ENCODE results near the gene CHCHD6. TPM values are rescaled to one million over a fixed set of nuclear protein-coding genes. Genes with fewer than 3 reads are reported as not detected.

CHCHD6 gene
- total RNA-seq, 1 donor from 2014 or later: 17.2 TPM

DNA sequence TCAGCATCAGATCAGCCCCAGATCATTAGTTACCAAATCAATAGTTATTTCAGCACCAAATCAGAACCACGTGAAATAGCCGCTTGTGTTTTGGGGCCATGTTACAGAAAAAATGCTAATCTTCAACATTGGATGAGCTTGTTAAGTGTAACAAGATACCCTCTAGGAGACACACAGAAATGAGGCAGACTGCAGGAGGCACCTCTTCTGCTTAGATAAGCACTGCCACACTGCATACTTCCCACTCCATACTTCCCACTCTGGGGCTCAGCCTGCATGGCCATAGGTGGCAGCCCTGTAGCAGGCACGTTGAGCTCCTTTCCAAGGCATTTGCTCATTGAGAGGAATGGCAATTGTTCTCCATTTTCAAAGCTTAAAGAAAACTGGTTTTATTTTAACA is 73.3 kb downstream of the CHCHD6 start:
- DNase-seq: no peak
- Mint-ChIP-seq H3K27ac (ENCODE audit: unreplicated experiment) (no peak overlapping the region), H3K4me1 (ENCODE audit: low read depth, unreplicated experiment) (peaks cover 13% of the 10 kb centered on the region), H3K9me3 (ENCODE audit: unreplicated experiment) (no peaks in the 10 kb centered on the region), H3K4me3 (ENCODE audit: unreplicated experiment) (no peak overlapping the region), H3K27me3 (ENCODE audit: unreplicated experiment) (peaks cover 4% of the 10 kb centered on the region), H3K36me3 (ENCODE audit: unreplicated experiment) (peaks cover 3% of the 10 kb centered on the region)
- TF ChIP-seq, protein P1, sequence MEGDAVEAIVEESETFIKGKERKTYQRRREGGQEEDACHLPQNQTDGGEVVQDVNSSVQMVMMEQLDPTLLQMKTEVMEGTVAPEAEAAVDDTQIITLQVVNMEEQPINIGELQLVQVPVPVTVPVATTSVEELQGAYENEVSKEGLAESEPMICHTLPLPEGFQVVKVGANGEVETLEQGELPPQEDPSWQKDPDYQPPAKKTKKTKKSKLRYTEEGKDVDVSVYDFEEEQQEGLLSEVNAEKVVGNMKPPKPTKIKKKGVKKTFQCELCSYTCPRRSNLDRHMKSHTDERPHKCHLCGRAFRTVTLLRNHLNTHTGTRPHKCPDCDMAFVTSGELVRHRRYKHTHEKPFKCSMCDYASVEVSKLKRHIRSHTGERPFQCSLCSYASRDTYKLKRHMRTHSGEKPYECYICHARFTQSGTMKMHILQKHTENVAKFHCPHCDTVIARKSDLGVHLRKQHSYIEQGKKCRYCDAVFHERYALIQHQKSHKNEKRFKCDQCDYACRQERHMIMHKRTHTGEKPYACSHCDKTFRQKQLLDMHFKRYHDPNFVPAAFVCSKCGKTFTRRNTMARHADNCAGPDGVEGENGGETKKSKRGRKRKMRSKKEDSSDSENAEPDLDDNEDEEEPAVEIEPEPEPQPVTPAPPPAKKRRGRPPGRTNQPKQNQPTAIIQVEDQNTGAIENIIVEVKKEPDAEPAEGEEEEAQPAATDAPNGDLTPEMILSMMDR (IDR thresholded peaks at IDR 0.05; ENCODE audit: partially characterized antibody, unreplicated experiment): no peak

DNA sequence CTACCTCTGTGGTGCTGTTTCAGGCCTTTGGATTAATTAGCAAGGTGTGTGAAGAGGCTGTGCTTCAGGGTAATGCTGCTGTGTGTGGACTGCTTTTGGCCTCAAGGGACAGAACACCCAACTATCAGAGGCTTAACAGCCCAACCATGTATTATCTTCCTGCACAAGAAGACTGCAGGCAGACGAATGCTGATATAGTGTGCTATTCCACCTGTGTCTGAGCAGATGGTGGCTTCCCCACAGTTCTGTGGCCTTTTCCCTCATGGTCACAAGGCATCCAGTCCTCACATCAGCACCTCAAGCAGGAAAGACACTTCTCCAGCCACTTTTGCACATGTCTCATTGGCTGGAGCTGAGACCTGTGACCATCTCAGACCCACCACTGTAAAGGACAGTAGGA is 76.6 kb downstream of the CHCHD6 start:
- no peak overlapping the region for H3K4me3 Mint-ChIP-seq (ENCODE audit: unreplicated experiment)
- no peak for DNase-seq
- TF ChIP-seq, protein P1 (IDR thresholded peaks at IDR 0.05; ENCODE audit: partially characterized antibody, unreplicated experiment): no peak
- H3K4me1 Mint-ChIP-seq (ENCODE audit: low read depth, unreplicated experiment): peaks cover 13% of the 10 kb centered on the region
- no peaks in the 10 kb centered on the region for H3K36me3 Mint-ChIP-seq (ENCODE audit: unreplicated experiment)
- H3K27me3 Mint-ChIP-seq (ENCODE audit: unreplicated experiment): peaks cover 4% of the 10 kb centered on the region
- H3K27ac Mint-ChIP-seq (ENCODE audit: unreplicated experiment): no peak overlapping the region
- H3K9me3 Mint-ChIP-seq (ENCODE audit: unreplicated experiment): no peaks in the 10 kb centered on the region

DNA sequence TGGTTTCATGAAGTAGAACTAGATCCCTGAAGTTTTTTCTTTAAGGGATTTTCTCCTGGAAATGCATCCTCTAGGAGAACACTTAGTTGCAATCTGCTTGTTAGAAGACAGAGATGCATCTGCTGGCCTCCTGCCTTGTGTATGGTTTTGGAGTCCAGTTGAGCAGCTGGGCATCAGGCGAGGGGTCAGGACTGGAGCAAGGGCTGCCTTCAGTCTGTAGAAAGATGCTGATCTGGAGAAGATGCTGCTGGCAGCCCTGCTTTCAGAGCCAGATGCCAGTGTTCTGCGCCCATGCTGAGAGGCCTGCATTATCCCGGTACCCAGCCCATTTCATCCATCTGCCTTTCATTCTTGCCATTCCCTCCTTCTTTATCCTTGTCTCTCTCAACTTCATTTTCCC is 77.4 kb downstream of the CHCHD6 start:
- Mint-ChIP-seq H3K36me3 (ENCODE audit: unreplicated experiment) (no peaks in the 10 kb centered on the region), H3K9me3 (ENCODE audit: unreplicated experiment) (no peaks in the 10 kb centered on the region), H3K27me3 (ENCODE audit: unreplicated experiment) (peaks cover 4% of the 10 kb centered on the region), H3K27ac (ENCODE audit: unreplicated experiment) (no peak overlapping the region), H3K4me1 (ENCODE audit: low read depth, unreplicated experiment) (peaks cover 13% of the 10 kb centered on the region), H3K4me3 (ENCODE audit: unreplicated experiment) (no peak overlapping the region)
- no peak for DNase-seq
- TF ChIP-seq, protein P1 (IDR thresholded peaks at IDR 0.05; ENCODE audit: partially characterized antibody, unreplicated experiment): no peak

DNA sequence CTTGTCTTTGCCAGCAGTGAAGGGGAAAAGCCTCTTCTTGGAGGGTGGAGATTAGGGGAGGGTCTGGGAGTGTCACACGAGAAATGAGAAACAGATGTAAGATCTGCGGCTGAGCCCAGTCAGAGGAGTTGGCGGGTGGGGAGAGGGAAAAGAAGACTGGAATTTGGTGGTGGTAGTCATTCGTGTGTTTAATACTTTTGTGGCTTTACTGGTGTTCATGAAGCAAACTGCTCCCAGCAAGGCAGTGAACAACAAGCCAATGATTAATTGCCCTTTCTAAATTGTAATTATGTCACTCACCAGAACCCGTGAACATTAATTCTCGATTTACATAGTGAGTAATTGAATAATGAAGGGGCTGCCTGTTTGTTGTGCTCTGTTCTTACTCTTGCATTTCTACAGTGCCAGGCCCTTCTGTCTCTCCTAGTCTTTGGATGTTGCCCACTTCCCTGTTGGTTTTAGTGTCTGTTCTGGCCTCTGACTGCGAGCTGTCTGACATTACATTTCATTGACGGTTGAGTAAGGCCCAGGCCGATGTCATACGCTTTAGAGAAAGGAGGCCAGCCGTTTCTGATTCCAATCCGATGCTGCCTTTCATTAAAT is 78.0 kb downstream of the CHCHD6 start:
- H3K27ac Mint-ChIP-seq (ENCODE audit: unreplicated experiment): no peak overlapping the region
- H3K36me3 Mint-ChIP-seq (ENCODE audit: unreplicated experiment): no peaks in the 10 kb centered on the region
- DNase-seq: no peak
- peaks cover 4% of the 10 kb centered on the region for H3K27me3 Mint-ChIP-seq (ENCODE audit: unreplicated experiment)
- TF ChIP-seq, protein P1 (IDR thresholded peaks at IDR 0.05; ENCODE audit: partially characterized antibody, unreplicated experiment): no peak
- H3K4me3 Mint-ChIP-seq (ENCODE audit: unreplicated experiment): no peak overlapping the region
- H3K4me1 Mint-ChIP-seq (ENCODE audit: low read depth, unreplicated experiment): peaks cover 13% of the 10 kb centered on the region
- H3K9me3 Mint-ChIP-seq (ENCODE audit: unreplicated experiment): no peaks in the 10 kb centered on the region

DNA sequence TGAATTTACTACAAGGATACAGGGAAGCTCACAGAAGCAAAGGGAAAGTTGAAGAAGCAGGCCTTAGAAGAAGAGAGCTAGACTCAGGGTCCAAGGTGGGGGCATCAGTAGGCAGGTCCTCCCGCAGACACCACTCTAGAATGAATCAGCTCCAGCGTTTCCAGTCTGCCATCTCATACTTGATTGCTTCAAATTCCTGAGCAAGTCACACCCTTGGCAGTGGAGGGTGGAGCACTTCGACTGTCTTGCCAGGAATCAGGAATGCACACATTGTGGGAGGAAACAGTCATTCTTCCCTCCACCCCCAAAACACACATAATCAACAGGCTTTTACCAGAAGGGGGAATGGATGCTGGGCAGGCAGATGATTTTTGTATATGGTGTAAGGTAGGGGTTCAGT is 78.5 kb downstream of the CHCHD6 start:
- no peak overlapping the region for H3K27ac Mint-ChIP-seq (ENCODE audit: unreplicated experiment)
- TF ChIP-seq, protein P1 (IDR thresholded peaks at IDR 0.05; ENCODE audit: partially characterized antibody, unreplicated experiment): no peak
- no peaks in the 10 kb centered on the region for H3K9me3 Mint-ChIP-seq (ENCODE audit: unreplicated experiment)
- peaks cover 4% of the 10 kb centered on the region for H3K27me3 Mint-ChIP-seq (ENCODE audit: unreplicated experiment)
- H3K4me3 Mint-ChIP-seq (ENCODE audit: unreplicated experiment): no peak overlapping the region
- H3K36me3 Mint-ChIP-seq (ENCODE audit: unreplicated experiment): no peaks in the 10 kb centered on the region
- peaks cover 11% of the 10 kb centered on the region for H3K4me1 Mint-ChIP-seq (ENCODE audit: low read depth, unreplicated experiment)
- DNase-seq: no peak
